ENCODE measurements around the gene EPHA10. TPM values are rescaled to one million over a fixed set of nuclear protein-coding genes. Genes with fewer than 3 reads are reported as not detected.
"Not testable (repeated sequence)": the region's sequence is repeated elsewhere in the genome, so short reads cannot be mapped to it uniquely, and the experiment has no call there.

Gene EPHA10
- total and polyA plus RNA-seq, 11 donors = 0.01 to 0.60 (median 0.12) TPM; not detected in 5

GRCh38 chr1:37782491-37782890 lies 17.6 kb upstream of the EPHA10 start:
- DNase-seq (no peak), ATAC-seq (no peak)
- peaks cover 0 to 23% (median 0%) of the 10 kb centered on the region in 9 donors for H3K27me3 ChIP-seq
- H3K27ac ChIP-seq = no peak overlapping the region
- intact Hi-C loops (cut with DNase I) = no loop called here
- H3K36me3 ChIP-seq = no peaks in the 10 kb centered on the region
- 73 to 83% (median 77%) methylated on average over 17 of the region's 17 CpGs for WGBS, 4 donors
- TF ChIP-seq POLR2A (IDR thresholded peaks at IDR 0.05) (no peak), CTCF (IDR thresholded peaks at IDR 0.05) (no peak)
- no peak overlapping the region for H3K4me3 ChIP-seq
- no peaks in the 10 kb centered on the region for H3K9me3 ChIP-seq
- no peaks in the 10 kb centered on the region for H3K4me1 ChIP-seq

DNA sequence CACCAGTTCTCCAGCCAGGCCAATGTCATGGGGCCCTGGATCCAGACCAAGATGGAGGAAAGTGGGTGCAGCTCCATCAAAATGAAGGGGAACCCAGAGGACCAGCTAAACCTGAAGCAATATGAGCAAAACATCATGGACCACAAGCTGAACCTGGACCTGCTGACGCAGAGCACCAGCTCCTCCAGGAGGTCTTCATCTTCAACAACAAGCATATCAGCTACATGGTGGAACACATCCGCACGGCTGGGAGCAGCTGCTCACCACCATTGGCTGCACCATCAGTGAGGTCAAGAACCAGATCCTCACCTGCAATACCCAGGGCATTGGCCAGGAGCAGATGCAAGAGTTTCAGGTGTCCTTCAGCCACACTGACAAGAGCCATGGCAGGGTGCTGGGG lies 13.7 kb upstream of the EPHA10 start:
- no peak overlapping the region for H3K27ac ChIP-seq
- intact Hi-C loops (cut with DNase I) = no loop called here
- TF ChIP-seq CTCF (IDR thresholded peaks at IDR 0.05) = no peak
- TF ChIP-seq POLR2A (IDR thresholded peaks at IDR 0.05) = no peak

DNA sequence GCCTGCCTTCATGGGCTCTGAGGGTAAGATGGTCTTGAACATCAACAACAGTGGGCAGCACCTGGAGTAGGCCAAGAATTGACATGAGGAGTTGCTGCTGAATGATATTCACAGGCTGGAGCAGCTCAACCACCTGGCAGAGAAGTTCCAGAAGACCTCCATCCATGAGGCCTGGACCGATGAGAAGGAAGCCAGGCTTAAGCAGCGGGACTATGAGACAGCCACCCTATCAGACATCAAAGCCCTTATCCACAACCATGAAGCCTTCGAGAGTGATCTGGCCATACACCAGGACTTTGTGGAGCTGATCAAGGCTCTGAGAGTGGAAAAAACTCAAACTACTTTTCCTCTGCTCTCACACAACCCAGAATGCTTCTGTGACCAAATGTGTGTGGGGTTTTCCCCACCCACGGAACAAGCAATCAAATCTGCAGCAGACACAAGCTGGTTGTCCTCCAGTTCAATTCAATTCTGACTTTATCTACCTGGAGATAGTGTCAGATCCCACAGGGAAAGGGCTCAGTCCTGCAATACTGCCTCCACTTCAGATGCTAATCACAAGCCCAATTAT lies 12.1 kb upstream of the EPHA10 start:
- no peak overlapping the region for H3K27ac ChIP-seq
- H3K4me3 ChIP-seq = no peak overlapping the region
- peaks cover 0 to 3% (median 0%) of the 10 kb centered on the region in 12 donors for H3K9me3 ChIP-seq
- no peak for ATAC-seq
- DNase-seq = no peak
- H3K4me1 ChIP-seq = no peaks in the 10 kb centered on the region
- no peak for TF ChIP-seq CTCF (IDR thresholded peaks at IDR 0.05)
- TF ChIP-seq POLR2A (IDR thresholded peaks at IDR 0.05) = no peak
- H3K27me3 ChIP-seq = peaks cover 0 to 14% (median 0%) of the 10 kb centered on the region in 9 donors
- H3K36me3 ChIP-seq = no peaks in the 10 kb centered on the region
- 64 to 73% (median 69%) methylated on average over 4 of the region's 4 CpGs for WGBS, 4 donors
- intact Hi-C loops (cut with DNase I) = no loop called here

More for the DNA sequence above, 13.7 kb upstream of the EPHA10 start:
- no peak for DNase-seq
- Histone ChIP-seq H3K27me3 (peaks cover 0 to 19% (median 0%) of the 10 kb centered on the region in 9 donors), H3K36me3 (no peaks in the 10 kb centered on the region), H3K4me3 (no peak overlapping the region), H3K9me3 (peaks cover 0 to 3% (median 0%) of the 10 kb centered on the region in 12 donors), H3K4me1 (no peaks in the 10 kb centered on the region)
- 83 to 86% (median 86%) methylated on average over 3 of the region's 3 CpGs for WGBS, 4 donors
- no peak for ATAC-seq

GRCh38 chr1:37771440-37771839 lies 6.5 kb upstream of the EPHA10 start:
- intact Hi-C loops (cut with DNase I); H3K27ac ChIP-seq; H3K36me3 ChIP-seq; H3K4me1 ChIP-seq; H3K9me3 ChIP-seq; H3K4me3 ChIP-seq; ATAC-seq; DNase-seq: not testable (repeated sequence)
- peaks cover 4 to 49% (median 14%) of the 10 kb centered on the region in 9 donors for H3K27me3 ChIP-seq

DNA sequence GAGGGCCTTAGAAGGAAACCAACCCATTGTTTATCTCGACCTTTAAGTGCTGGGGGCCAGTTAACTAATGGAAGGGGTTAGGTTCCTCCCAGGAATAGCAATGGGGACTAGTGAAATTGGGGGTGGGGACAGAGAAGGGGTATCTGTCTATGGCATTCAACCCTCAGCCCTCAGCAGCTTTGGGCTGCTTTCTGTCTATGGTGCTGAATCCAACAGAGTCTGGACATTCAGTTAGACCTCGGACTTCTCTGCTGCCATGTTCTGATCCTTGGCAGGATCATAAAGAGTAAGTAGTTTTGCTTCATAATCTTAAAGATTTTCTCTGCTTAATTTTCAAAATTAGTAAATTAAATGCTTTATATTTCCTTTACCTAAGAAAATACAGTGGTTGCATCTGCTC lies 2.6 kb upstream of the EPHA10 start:
- no peak for ATAC-seq
- TF ChIP-seq POLR2A (IDR thresholded peaks at IDR 0.05) (no peak), CTCF (IDR thresholded peaks at IDR 0.05) (no peak)
- H3K9me3 ChIP-seq = no peaks in the 10 kb centered on the region
- H3K27ac ChIP-seq = no peak overlapping the region
- H3K4me1 ChIP-seq = no peaks in the 10 kb centered on the region
- H3K27me3 ChIP-seq = peaks cover 25 to 78% (median 49%) of the 10 kb centered on the region in 9 donors
- no peak for DNase-seq
- no peak overlapping the region for H3K4me3 ChIP-seq
- WGBS, 4 donors = 3 to 20% (median 7%) methylated on average over 2 of the region's 2 CpGs
- intact Hi-C loops (cut with DNase I) = no loop called here
- no peaks in the 10 kb centered on the region for H3K36me3 ChIP-seq
